Kidney capillary endothelial cell (primary cell): Measurements from ENCODE around the gene NOS2.
"Not testable (repeated sequence)": the region's sequence is repeated elsewhere in the genome, so short reads cannot be mapped to it uniquely, and the experiment has no call there.

ENCODE experiments used
- DNase-seq: peaks from one replicate; pipeline ENCODE4 v3.0.0-alpha.2; 2018; ENCODE audit warnings: low spot score

NOS2 gene

GRCh38 chr17:27783440-27784350 is 16.6 kb downstream of the NOS2 start:
- DNase-seq: no peak

- DNase-seq: peak; percentile 40
Observed at GRCh38 chr17:27782791-27783206, 17.5 kb downstream of the NOS2 start.

- no peak for DNase-seq
Observed at GRCh38 chr17:27780828-27781404, 19.4 kb downstream of the NOS2 start.

- no peak for DNase-seq
Observed at GRCh38 chr17:27780092-27780827, 20.1 kb downstream of the NOS2 start.

- no peak for DNase-seq
Observed at GRCh38 chr17:27778183-27778582, 22.1 kb downstream of the NOS2 start.

GRCh38 chr17:27776882-27777624 is 23.3 kb downstream of the NOS2 start:
- no peak for DNase-seq

GRCh38 chr17:27771586-27771985 is 28.7 kb downstream of the NOS2 start:
- DNase-seq: no peak

GRCh38 chr17:27770877-27771276 is 29.5 kb downstream of the NOS2 start:
- DNase-seq: no peak

- no peak for DNase-seq
Observed at GRCh38 chr17:27768858-27769410, 31.4 kb downstream of the NOS2 start.

GRCh38 chr17:27766438-27766837 is 33.9 kb downstream of the NOS2 start:
- no peak for DNase-seq

GRCh38 chr17:27765353-27765752 is 35.0 kb downstream of the NOS2 start:
- DNase-seq: no peak

GRCh38 chr17:27764589-27764988 is 35.7 kb downstream of the NOS2 start:
- DNase-seq: no peak

- DNase-seq: no peak
Observed at GRCh38 chr17:27762527-27763305, 37.6 kb downstream of the NOS2 start.

GRCh38 chr17:27760931-27761330 is 39.4 kb downstream of the NOS2 start:
- DNase-seq: not testable (repeated sequence)

GRCh38 chr17:27760069-27760885 is 40.1 kb downstream of the NOS2 start:
- DNase-seq: peak; percentile 43

- no peak for DNase-seq
Observed at GRCh38 chr17:27759528-27759927, 40.8 kb downstream of the NOS2 start.

- DNase-seq: peak; percentile 53
Observed at GRCh38 chr17:27756467-27757371, 43.6 kb downstream of the NOS2 start.

- no peak for DNase-seq
Observed at GRCh38 chr17:27755706-27756466, 44.4 kb downstream of the NOS2 start.
